ENCODE results near the gene CCNK.

The CCNK gene

DNA sequence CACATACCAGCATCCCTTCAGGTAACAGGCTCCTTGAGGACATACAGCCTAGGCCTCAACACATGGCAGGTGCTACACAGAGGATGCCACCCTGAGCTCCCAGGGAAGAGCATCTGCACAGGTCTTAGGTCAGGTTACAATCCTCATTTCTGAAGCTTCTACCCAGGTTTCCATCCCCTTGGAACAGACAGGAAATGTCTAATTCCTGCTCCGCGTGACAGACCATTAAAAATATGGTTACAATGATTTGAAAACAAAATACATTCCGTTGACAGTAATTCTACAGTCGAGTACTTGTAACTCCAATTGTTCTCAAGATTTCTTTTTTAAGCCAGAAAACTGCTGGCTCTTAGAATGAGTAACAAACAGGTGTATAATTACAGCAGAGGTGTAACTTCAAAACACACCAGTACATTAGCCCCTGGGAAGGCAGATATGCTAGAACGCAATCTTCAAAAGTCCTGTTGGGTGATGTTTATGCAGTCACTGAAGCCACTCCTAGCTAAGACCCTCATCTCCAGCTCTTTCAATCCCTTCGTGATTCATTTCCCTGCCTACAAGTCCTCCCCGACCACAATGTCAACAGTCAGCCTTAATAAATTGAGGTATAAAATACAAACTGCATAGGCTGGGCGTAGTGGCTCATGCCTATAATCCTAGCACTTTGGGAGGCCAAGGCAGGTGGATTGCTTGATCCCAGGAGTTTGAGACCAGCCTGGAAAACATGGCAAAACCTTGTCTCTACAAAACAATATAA lies 12.2 kb upstream of the CCNK start:
- TF ChIP-seq, protein P1, sequence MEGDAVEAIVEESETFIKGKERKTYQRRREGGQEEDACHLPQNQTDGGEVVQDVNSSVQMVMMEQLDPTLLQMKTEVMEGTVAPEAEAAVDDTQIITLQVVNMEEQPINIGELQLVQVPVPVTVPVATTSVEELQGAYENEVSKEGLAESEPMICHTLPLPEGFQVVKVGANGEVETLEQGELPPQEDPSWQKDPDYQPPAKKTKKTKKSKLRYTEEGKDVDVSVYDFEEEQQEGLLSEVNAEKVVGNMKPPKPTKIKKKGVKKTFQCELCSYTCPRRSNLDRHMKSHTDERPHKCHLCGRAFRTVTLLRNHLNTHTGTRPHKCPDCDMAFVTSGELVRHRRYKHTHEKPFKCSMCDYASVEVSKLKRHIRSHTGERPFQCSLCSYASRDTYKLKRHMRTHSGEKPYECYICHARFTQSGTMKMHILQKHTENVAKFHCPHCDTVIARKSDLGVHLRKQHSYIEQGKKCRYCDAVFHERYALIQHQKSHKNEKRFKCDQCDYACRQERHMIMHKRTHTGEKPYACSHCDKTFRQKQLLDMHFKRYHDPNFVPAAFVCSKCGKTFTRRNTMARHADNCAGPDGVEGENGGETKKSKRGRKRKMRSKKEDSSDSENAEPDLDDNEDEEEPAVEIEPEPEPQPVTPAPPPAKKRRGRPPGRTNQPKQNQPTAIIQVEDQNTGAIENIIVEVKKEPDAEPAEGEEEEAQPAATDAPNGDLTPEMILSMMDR (conservative IDR thresholded peaks at IDR 0.05; ENCODE audit: low read depth) = no peak
- ChIA-PET CTCF (no interaction called here), POLR2A (ENCODE audit: low non-redundant PET) (no interaction called here)
- no peak for DNase-seq (ENCODE audit: low spot score)
- no peak overlapping the region for H3K27ac ChIP-seq

DNA sequence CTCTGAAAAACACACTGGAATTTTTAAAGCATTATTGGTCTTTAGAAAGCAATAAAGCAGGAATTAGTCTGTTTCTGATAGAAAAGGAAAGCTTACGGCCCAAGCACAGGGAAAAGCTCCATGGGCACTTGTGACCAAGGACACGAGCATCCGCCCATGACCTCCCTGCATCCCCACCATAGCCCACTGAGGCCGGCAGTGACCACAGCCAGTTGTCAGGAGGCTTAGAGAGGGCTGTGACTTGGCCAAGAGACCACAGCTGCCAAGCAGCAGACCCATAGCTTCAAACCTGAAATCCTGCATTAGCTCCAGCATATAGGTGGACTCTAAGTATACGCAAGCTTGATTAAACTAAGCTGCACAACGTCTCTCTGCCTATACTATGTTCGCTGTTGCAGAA lies 9.5 kb upstream of the CCNK start:
- ChIA-PET CTCF (no interaction called here), POLR2A (ENCODE audit: low non-redundant PET) (no interaction called here)
- TF ChIP-seq, protein P1 (conservative IDR thresholded peaks at IDR 0.05; ENCODE audit: low read depth) = no peak
- H3K27ac ChIP-seq = no peak overlapping the region
- DNase-seq (ENCODE audit: low spot score) = no peak

DNA sequence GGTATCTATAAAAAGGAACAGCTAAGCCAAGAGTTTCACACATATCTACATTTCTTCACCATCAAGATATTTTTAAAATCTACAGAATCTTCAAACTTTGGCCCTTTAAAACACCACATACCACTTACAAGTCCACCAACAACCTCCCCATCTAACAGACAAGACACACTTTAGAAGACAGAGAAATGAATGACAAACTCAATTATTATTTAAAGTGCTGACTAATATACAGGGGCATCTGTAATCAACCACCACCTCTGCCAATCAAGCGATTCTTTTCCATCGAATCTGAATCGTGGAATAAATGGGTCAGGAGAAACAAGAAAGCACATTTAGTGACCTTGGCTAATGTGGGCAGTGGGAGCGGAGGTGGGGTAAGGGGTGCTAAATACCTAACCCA lies 8.3 kb upstream of the CCNK start:
- POLR2A ChIA-PET (ENCODE audit: low non-redundant PET) = no interaction called here
- H3K27ac ChIP-seq = no peak overlapping the region
- TF ChIP-seq, protein P1 (conservative IDR thresholded peaks at IDR 0.05; ENCODE audit: low read depth) = no peak
- CTCF ChIA-PET = no interaction called here
- DNase-seq (ENCODE audit: low spot score) = no peak

DNA sequence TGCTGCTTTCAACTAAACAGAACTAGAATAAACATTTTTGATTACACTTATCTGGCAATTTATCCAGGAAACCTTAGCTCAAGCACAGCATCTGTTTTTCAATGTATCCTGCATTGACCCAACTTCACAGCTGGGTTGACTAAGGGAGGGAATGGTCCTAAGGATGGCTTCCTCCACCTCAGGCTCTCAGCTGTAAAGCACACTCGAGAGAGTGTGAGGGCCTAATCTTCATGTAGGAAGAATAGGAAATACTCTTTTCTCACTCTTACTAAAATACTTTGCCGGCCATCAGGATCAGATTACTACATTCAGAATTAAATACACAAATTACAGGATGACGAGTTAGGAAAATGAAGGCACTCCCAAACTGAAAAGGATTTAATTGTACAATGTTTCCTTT lies 7.8 kb upstream of the CCNK start:
- CTCF ChIA-PET = interaction anchor here (0.7 kb wide), 1 partner anchor 19 kb away, joined by 3 read pairs; no protein-coding TSS in a partner anchor
- POLR2A ChIA-PET (ENCODE audit: low non-redundant PET) = no interaction called here
- DNase-seq (ENCODE audit: low spot score) = no peak
- H3K27ac ChIP-seq = no peak overlapping the region
- TF ChIP-seq, protein P1 (conservative IDR thresholded peaks at IDR 0.05; ENCODE audit: low read depth) = no peak

DNA sequence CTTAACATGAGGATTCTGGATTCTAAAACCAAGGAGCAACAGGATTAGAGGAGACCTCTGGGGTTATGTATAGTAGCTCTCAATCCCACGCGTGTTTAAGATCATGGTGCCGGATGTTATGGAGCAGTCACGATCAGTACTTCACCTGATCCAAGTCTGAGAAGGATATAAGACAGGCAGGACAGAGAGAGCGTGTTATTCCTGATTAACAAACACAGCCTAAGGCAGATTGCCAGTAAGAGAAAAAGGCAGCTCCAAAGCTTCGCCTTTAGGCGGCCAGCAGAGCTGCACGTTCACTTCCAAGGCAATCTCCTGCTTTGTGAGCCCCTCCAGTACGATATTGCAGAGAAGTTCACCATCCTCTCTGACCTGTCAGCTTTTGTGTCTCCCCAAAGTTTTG lies 6.0 kb upstream of the CCNK start:
- no peak overlapping the region for H3K27ac ChIP-seq
- no peak for DNase-seq (ENCODE audit: low spot score)
- ChIA-PET CTCF (no interaction called here), POLR2A (ENCODE audit: low non-redundant PET) (no interaction called here)
- TF ChIP-seq, protein P1 (conservative IDR thresholded peaks at IDR 0.05; ENCODE audit: low read depth) = no peak

DNA sequence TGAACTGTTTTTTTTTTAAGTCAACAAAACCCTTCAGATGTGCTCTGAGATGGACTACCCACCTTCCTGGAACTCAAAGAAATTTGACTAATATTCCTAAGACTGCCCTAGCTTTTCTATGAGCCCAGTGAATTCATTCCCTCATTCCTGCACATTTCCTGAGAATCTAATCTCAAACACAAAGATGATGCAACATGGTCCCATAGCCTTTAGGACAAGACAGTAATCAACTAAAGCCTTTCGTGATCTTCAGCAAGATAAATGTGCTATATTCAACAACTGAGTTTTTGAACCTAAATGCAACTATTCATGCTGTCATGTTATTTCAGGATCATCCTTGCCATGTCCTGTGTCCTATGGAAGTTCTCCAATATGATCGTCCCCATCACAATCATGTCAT lies 5.5 kb upstream of the CCNK start:
- no peak for DNase-seq (ENCODE audit: low spot score)
- ChIA-PET CTCF (no interaction called here), POLR2A (ENCODE audit: low non-redundant PET) (no interaction called here)
- TF ChIP-seq, protein P1 (conservative IDR thresholded peaks at IDR 0.05; ENCODE audit: low read depth) = no peak
- no peak overlapping the region for H3K27ac ChIP-seq
